K562 (cell line): ENCODE results near the gene DEDD. TPM values are rescaled to one million over a fixed set of nuclear protein-coding genes. Genes with fewer than 3 reads are reported as not detected.

Source experiments
- ARID3A ChIP-seq: IDR thresholded peaks from 2 replicates; pipeline ENCODE4 v1.6.1; 2012; ENCODE audit warnings: low read depth, low read length, improper control_type of control experiment, borderline replicate concordance
- ETV5 ChIP-seq: sonication (generic); formaldehyde crosslinking; IDR thresholded peaks from 2 replicates; pipeline ENCODE4 v1.4.0; 2020; ENCODE audit warnings: low read depth, mild to moderate bottlenecking, missing genetic modification reagents
- KLF13 ChIP-seq: fragments of 450-650 bp; IDR thresholded peaks from 2 replicates; pipeline ENCODE4 v1.6.1; 2016; ENCODE audit warnings: missing genetic modification characterization, low read depth, mild to moderate bottlenecking, missing compliant biosample characterization, moderate library complexity, borderline replicate concordance
- MAX ChIP-seq: sonication (generic); formaldehyde crosslinking; IDR thresholded peaks from 2 replicates; pipeline ENCODE4 v1.9.0; 2022; ENCODE audit warnings: mild to moderate bottlenecking, missing genetic modification reagents
- MBD2 ChIP-seq: sonication (generic); IDR thresholded peaks from 2 replicates; pipeline ENCODE4 v1.6.1; 2016; ENCODE audit warnings: low read depth, borderline replicate concordance
- NR4A1 ChIP-seq, 2 experiments: fragments of 250-450 bp in 1 of 2; fragments of 450-650 bp in 1 of 2; sonication (Bioruptor Pico) in 1 of 2; IDR thresholded peaks; 2 replicates each; pipeline versions ENCODE4 v1.4.0 to v1.6.1; 2016 to 2020; ENCODE audit warnings: mild to moderate bottlenecking in 2 of 2, missing compliant biosample characterization in 1 of 2, missing genetic modification characterization in 1 of 2, moderate library complexity in 1 of 2
- POLR2H ChIP-seq: IDR thresholded peaks from 2 replicates; pipeline ENCODE4 v1.6.1; 2016; ENCODE audit warnings: missing genetic modification characterization, low read depth, mild to moderate bottlenecking, control low read depth, missing compliant biosample characterization, moderate library complexity
- RB1 ChIP-seq: fragments of 450-650 bp; IDR thresholded peaks from 2 replicates; pipeline ENCODE4 v1.6.1; 2017; ENCODE audit warnings: low read depth, mild to moderate bottlenecking
- RBM22 ChIP-seq: fragments of 200-400 bp; formaldehyde crosslinking; IDR thresholded peaks from 2 replicates; pipeline ENCODE4 v1.6.1; 2018; ENCODE audit warnings: low read length, low read depth; ENCODE audit not compliant: poor library complexity, severe bottlenecking
- RREB1 ChIP-seq: fragments of 250-450 bp; sonication (Bioruptor Pico); IDR thresholded peaks from 2 replicates; pipeline ENCODE4 v1.4.0; 2020
- SREBF1 ChIP-seq: fragments of 150-350 bp; IDR thresholded peaks from 2 replicates; pipeline ENCODE4 v1.6.1; 2014; ENCODE audit warnings: antibody characterized with exemption, low read depth, low read length, borderline replicate concordance
- SRSF3 ChIP-seq: fragments of 200-400 bp; formaldehyde crosslinking; IDR thresholded peaks from 2 replicates; pipeline ENCODE4 v1.6.1; 2016; ENCODE audit warnings: mild to moderate bottlenecking, low read length, moderate library complexity; ENCODE audit not compliant: insufficient read depth
- TEAD1 ChIP-seq, 2 experiments: fragments of 450-650 bp in 1 of 2; sonication (generic) in 1 of 2; formaldehyde crosslinking; IDR thresholded peaks; 2 replicates each; pipeline versions ENCODE4 v1.4.0 to v1.8.0; 2020 to 2022; ENCODE audit warnings: mild to moderate bottlenecking in 2 of 2, missing genetic modification reagents in 1 of 2
- TOE1 ChIP-seq, 2 experiments: fragments of 450-650 bp in 1 of 2; sonication (generic) in 1 of 2; formaldehyde crosslinking in 1 of 2; IDR thresholded peaks; 2 replicates each; pipeline versions ENCODE4 v1.7.1 to v1.8.0; 2016 to 2022; ENCODE audit warnings: borderline replicate concordance in 2 of 2, mild to moderate bottlenecking in 2 of 2, antibody characterized with exemption in 1 of 2, inconsistent platforms in 1 of 2, low read depth in 1 of 2, missing genetic modification reagents in 1 of 2, moderate library complexity in 1 of 2
- ZFP36 ChIP-seq: fragments of 150-350 bp; IDR thresholded peaks from 2 replicates; pipeline ENCODE4 v1.6.1; 2018; ENCODE audit warnings: low read length, low read depth; ENCODE audit not compliant: partially characterized antibody
- ZNF655 ChIP-seq: fragments of 250-450 bp; sonication (Bioruptor Pico); IDR thresholded peaks from 2 replicates; pipeline ENCODE4 v1.5.0; 2021
- polyA plus RNA-seq, 8 experiments: library from polyadenylated mRNA; depleted of rRNA in 4 of 8; stranded (reverse) in 5 of 8; unstranded in 3 of 8; fragments of >200 nt; fragmentation: Nextera tagmentation in 2 of 8; fragmentation: Illumina TruSeq in 1 of 8; extraction: Ambion mirVana in 2 of 8; extraction: Trizol in 1 of 8; gene quantifications; 2 replicates each; pipeline versions ENCODE4 v1.2.1 to v1.2.3, GENCODE V29; 2011 to 2014; ENCODE audit warnings: inconsistent platforms in 1 of 8, missing spikeins in 1 of 8
- total RNA-seq, 7 experiments: library from RNA; depleted of rRNA in 6 of 7; stranded (reverse); fragments of >200 nt in 6 of 7; fragmentation: Illumina TruSeq in 2 of 7; extraction: Trizol in 2 of 7; gene quantifications; 2 replicates each; pipeline versions ENCODE4 v1.2.1 to v1.2.3, GENCODE V29; 2011 to 2021; ENCODE audit warnings: low replicate concordance in 1 of 7

Gene DEDD
- total and polyA plus RNA-seq, 9 of the 15 experiments (the other 6 are each of a cell fraction or from before 2014, with no cell fraction given), result 11.6 to 41.0 (median 16.8) TPM

- no peak for TF ChIP-seq KLF13
- TF ChIP-seq RB1, result no peak; the same call in 1 of the 2 replicates
- peak; percentile 65 for TF ChIP-seq ETV5
- peak; percentile 90 for TF ChIP-seq POLR2H (tag)
- peak; percentile 68; the same call in 1 of the 2 replicates for TF ChIP-seq SREBF1
- no peak for TF ChIP-seq ARID3A
- 0 out of 2 replicates have a peak, but pooled peaks have one; percentile 8 for TF ChIP-seq RREB1 (CRISPR knock-in tag)
- peak; percentile 34 to 84; a peak in 1 of 4 replicates for TF ChIP-seq TEAD1 (CRISPR knock-in tag; IDR thresholded peaks at IDR 0.05)
- no peak for TF ChIP-seq ZNF655 (CRISPR knock-in tag)
- TF ChIP-seq MAX, result peak; percentile 87
- peak; percentile 56; the same call in 1 of the 2 replicates for TF ChIP-seq MBD2
- no peak for TF ChIP-seq ZFP36
- no peak for TF ChIP-seq RBM22
- no peak for TF ChIP-seq SRSF3
- peak; percentile 52; the same call in 1 of the 2 replicates for TF ChIP-seq NR4A1 (CRISPR knock-in tag; IDR thresholded peaks at IDR 0.05)
- TF ChIP-seq NR4A1 (tag; IDR thresholded peaks at IDR 0.05), result no peak
- TF ChIP-seq TOE1 (IDR thresholded peaks at IDR 0.05; ENCODE audit: borderline replicate concordance), result peak; percentile 68; the same call in 1 of the 2 replicates
- no peak for TF ChIP-seq TOE1 (CRISPR knock-in tag; IDR thresholded peaks at IDR 0.05; ENCODE audit: borderline replicate concordance, low read depth)
Measured at GRCh38 chr1:161153682-161154337, 21.3 kb upstream of the DEDD start, which contains the start of gene UFC1 (continued).
